HFFc6 (cell line): ENCODE measurements around the gene KDM2B. TPM values are rescaled to one million over a fixed set of nuclear protein-coding genes. Genes with fewer than 3 reads are reported as not detected.

Experiments
- DNase-seq: peaks from one replicate; pipeline ENCODE4 v3.0.0-alpha.2; 2018
- H3K27ac Mint-ChIP-seq: 2 replicates; pipeline ENCODE4 v1.8.0; 2020; ENCODE audit warnings: mild to moderate bottlenecking, mixed read lengths
- H3K27me3 Mint-ChIP-seq: 2 replicates; pipeline ENCODE4 v1.8.0; 2021; ENCODE audit warnings: mild to moderate bottlenecking, moderate library complexity, mixed read lengths; ENCODE audit not compliant: insufficient read depth
- H3K36me3 Mint-ChIP-seq: 2 replicates; pipeline ENCODE4 v1.8.0; 2021; ENCODE audit warnings: low read depth, mixed read lengths
- H3K4me1 Mint-ChIP-seq: 2 replicates; pipeline ENCODE4 v1.8.0; 2020; ENCODE audit warnings: low read depth, mixed read lengths
- H3K4me3 Mint-ChIP-seq: 2 replicates; pipeline ENCODE4 v1.8.0; 2020; ENCODE audit warnings: mild to moderate bottlenecking, moderate library complexity, mixed read lengths
- H3K9me3 Mint-ChIP-seq: 2 replicates; pipeline ENCODE4 v1.8.0; 2020; ENCODE audit warnings: mild to moderate bottlenecking, mixed read lengths
- total RNA-seq, 6 experiments: library from RNA; stranded (reverse); fragmentation: NEBNext Ultra II Directional; extraction: Animal tissue kit (Norgen Biotek cat#: 25700); gene quantifications; 2 replicates in 1 of 6; 3 replicates in 5 of 6; pipeline ENCODE4 v1.2.3, GENCODE V29; 2021
- TF ChIP-seq, protein P1 (sequence below): fragments of 200-600 bp; sonication (generic); IDR thresholded peaks from 2 replicates; pipeline ENCODE4 v1.5.0; 2021; ENCODE audit warnings: antibody characterized with exemption, mild to moderate bottlenecking

KDM2B gene
- total RNA-seq, 6 experiments from 2014 or later, result 15.4 to 24.0 (median 21.5) TPM

GRCh38 chr12:121439715-121440114, 141.1 kb downstream of the KDM2B start:
- Mint-ChIP-seq H3K4me1 (no peaks in the 10 kb centered on the region), H3K9me3 (peaks cover 19% of the 10 kb centered on the region), H3K36me3 (peaks cover 44% of the 10 kb centered on the region), H3K27ac (no peak overlapping the region), H3K27me3 (peaks cover 5% of the 10 kb centered on the region), H3K4me3 (no peak overlapping the region)
- DNase-seq, result no peak
- TF ChIP-seq, protein P1, sequence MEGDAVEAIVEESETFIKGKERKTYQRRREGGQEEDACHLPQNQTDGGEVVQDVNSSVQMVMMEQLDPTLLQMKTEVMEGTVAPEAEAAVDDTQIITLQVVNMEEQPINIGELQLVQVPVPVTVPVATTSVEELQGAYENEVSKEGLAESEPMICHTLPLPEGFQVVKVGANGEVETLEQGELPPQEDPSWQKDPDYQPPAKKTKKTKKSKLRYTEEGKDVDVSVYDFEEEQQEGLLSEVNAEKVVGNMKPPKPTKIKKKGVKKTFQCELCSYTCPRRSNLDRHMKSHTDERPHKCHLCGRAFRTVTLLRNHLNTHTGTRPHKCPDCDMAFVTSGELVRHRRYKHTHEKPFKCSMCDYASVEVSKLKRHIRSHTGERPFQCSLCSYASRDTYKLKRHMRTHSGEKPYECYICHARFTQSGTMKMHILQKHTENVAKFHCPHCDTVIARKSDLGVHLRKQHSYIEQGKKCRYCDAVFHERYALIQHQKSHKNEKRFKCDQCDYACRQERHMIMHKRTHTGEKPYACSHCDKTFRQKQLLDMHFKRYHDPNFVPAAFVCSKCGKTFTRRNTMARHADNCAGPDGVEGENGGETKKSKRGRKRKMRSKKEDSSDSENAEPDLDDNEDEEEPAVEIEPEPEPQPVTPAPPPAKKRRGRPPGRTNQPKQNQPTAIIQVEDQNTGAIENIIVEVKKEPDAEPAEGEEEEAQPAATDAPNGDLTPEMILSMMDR, result no peak

DNA sequence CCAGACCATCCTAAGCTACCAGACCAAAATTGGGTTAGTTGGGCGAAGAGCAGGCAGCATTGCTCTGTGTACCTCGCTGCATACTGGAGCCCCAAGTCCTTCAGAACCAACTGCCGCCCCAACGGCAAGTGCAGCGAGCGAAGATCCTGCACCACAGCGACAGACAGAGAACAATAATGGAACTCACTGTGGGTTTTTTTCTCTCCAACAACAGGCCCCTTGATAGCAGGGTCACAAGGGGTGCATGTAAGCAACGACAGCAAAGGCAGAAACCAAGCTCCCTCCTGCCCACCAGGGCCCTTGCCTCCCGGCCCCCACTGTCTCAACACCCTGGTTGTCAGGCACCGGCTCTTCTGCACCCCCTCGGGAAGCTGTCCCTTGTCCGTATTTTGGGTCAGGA, 141.9 kb downstream of the KDM2B start:
- peaks cover 19% of the 10 kb centered on the region for H3K9me3 Mint-ChIP-seq
- TF ChIP-seq, protein P1, result no peak
- H3K27me3 Mint-ChIP-seq, result peaks cover 11% of the 10 kb centered on the region
- H3K4me1 Mint-ChIP-seq, result no peaks in the 10 kb centered on the region
- H3K4me3 Mint-ChIP-seq, result no peak overlapping the region
- no peak for DNase-seq
- H3K36me3 Mint-ChIP-seq, result peaks cover 47% of the 10 kb centered on the region
- H3K27ac Mint-ChIP-seq, result no peak overlapping the region

DNA sequence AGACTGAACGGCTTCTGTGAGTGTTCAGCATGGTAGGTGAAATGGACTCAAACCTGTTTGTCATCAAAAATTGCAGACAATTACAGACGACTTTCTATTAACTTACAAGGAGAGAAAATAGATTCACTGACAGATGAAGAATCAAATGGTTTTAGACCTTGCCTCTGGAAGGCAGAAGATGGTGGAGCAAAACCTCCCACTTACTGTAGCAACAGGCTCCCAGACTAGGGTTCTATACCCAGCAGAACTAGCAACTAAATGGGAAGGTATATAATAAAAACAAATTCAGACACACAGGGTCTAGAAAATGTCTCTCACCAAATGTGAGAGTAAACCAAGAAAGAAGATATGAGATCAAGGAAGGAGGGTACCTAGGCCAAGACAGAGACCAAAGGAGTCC, 144.1 kb downstream of the KDM2B start:
- TF ChIP-seq, protein P1, result no peak
- peaks cover 19% of the 10 kb centered on the region for H3K9me3 Mint-ChIP-seq
- peaks cover 13% of the 10 kb centered on the region for H3K27me3 Mint-ChIP-seq
- no peak overlapping the region for H3K27ac Mint-ChIP-seq
- DNase-seq, result no peak
- no peak overlapping the region for H3K4me3 Mint-ChIP-seq
- H3K4me1 Mint-ChIP-seq, result no peaks in the 10 kb centered on the region
- H3K36me3 Mint-ChIP-seq, result peaks cover 57% of the 10 kb centered on the region

DNA sequence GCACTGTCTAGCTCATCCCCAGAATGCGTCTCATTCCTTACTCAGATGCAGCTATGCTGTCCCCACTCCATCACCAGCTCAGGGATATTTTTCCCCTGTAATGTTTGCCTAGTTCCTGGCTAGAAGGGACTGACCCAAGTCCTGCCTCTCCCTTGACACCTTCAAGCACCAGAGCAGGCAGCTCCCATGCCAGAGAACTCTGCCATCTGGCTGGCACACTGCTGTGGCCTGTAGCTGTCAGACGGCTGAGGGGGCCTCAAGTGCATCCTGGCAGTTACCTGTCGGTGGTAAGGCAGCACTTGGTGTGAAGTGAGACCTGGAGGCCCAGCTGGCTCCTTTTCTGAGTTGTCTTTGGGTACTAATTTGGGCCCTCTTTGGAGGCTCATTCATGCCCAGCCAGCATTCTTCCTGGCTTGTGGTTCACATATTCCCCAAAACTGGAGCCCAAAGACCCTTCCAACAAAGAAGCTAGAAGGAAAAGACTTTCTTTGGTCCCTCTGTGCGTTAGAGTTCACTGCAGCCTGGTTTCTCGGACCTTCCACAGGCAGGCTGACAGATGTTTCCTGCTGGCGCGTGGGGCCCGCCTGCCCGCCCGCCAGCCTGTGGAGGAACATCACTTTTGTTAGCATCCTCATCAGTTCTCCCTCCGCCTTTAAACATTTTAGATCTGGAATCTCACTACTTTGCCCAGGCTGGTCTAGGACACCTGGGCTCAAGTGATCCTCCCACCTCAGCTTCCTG, 147.9 kb downstream of the KDM2B start:
- H3K36me3 Mint-ChIP-seq, result peaks cover 72% of the 10 kb centered on the region

GRCh38 chr12:121430833-121431415, 149.9 kb downstream of the KDM2B start:
- no peak for DNase-seq
- TF ChIP-seq, protein P1, result no peak
- peaks cover 13% of the 10 kb centered on the region for H3K27me3 Mint-ChIP-seq
- H3K4me1 Mint-ChIP-seq, result no peaks in the 10 kb centered on the region
- no peak overlapping the region for H3K27ac Mint-ChIP-seq
- peaks cover 7% of the 10 kb centered on the region for H3K9me3 Mint-ChIP-seq
- H3K36me3 Mint-ChIP-seq, result peaks cover 56% of the 10 kb centered on the region
- H3K4me3 Mint-ChIP-seq, result no peak overlapping the region

More for the DNA sequence above, 147.9 kb downstream of the KDM2B start:
- no peak overlapping the region for H3K27ac Mint-ChIP-seq
- TF ChIP-seq, protein P1, result no peak
- H3K9me3 Mint-ChIP-seq, result peaks cover 19% of the 10 kb centered on the region
- no peak for DNase-seq
- H3K4me1 Mint-ChIP-seq, result no peaks in the 10 kb centered on the region
- H3K4me3 Mint-ChIP-seq, result no peak overlapping the region
- peaks cover 15% of the 10 kb centered on the region for H3K27me3 Mint-ChIP-seq
